Measurements from ENCODE around the gene NADK. TPM values are rescaled to one million over a fixed set of nuclear protein-coding genes. Genes with fewer than 3 reads are reported as not detected.

Gene NADK
- total RNA-seq, 2 experiments from 2014 or later, result 42.1 to 43.6 TPM

DNA sequence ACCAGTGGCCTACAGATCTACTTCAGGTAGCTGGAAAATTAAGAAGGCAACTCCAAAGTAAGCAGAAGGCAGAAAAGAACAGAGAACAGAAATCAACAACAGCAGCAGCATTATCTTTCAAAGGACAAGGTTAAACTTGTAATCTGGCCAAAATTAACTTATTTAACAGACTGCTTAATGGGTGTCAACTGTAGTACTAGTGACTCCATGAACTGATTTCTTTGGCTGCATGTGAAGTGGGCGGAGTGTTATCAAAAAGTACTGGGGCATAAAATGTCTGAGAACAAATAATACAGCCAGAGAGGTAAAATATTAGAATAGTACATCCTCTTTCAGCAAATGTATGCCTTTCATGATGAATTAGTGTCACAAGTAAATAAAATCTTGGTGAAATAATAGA, 24.6 kb upstream of the NADK start:
- H3K9me3 Mint-ChIP-seq, result no peaks in the 10 kb centered on the region
- DNase-seq, result no peak
- intact Hi-C loops (cut with micrococcal nuclease), result no loop called here
- H3K27ac Mint-ChIP-seq, result peak overlapping the region; percentile 27
- H3K36me3 Mint-ChIP-seq (ENCODE audit: low read depth), result peaks cover 21% of the 10 kb centered on the region
- H3K27me3 Mint-ChIP-seq (ENCODE audit: low read depth), result no peaks in the 10 kb centered on the region
- CTCF ChIA-PET, result interaction anchor here (1.5 kb wide), 1 partner anchor 103 kb away, joined by 6 read pairs; no protein-coding TSS in a partner anchor
- peaks cover 12% of the 10 kb centered on the region for H3K4me1 Mint-ChIP-seq (ENCODE audit: low read depth)
- H3K4me3 Mint-ChIP-seq, result no peak overlapping the region

DNA sequence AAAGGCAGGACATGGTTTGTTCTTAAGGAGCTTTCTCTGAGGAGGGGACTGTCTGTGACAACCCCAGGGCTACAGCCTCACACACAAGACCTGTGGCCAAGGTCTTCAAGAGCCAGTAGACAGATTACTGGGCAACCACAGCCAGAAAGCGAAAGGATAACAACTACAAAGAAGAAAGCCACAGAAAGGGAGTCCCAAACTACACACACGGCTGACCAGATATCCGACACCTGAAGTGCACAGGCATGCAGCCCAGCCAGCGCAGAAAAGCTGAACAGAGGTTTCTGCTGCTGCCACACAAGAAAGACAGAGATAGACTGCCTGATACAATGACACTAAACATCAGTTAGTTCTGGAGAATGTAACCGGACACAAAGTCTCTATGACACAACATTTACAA, 21.4 kb upstream of the NADK start:
- H3K36me3 Mint-ChIP-seq (ENCODE audit: low read depth), result peaks cover 23% of the 10 kb centered on the region
- H3K4me1 Mint-ChIP-seq (ENCODE audit: low read depth), result peaks cover 12% of the 10 kb centered on the region
- CTCF ChIA-PET, result no interaction called here

DNA sequence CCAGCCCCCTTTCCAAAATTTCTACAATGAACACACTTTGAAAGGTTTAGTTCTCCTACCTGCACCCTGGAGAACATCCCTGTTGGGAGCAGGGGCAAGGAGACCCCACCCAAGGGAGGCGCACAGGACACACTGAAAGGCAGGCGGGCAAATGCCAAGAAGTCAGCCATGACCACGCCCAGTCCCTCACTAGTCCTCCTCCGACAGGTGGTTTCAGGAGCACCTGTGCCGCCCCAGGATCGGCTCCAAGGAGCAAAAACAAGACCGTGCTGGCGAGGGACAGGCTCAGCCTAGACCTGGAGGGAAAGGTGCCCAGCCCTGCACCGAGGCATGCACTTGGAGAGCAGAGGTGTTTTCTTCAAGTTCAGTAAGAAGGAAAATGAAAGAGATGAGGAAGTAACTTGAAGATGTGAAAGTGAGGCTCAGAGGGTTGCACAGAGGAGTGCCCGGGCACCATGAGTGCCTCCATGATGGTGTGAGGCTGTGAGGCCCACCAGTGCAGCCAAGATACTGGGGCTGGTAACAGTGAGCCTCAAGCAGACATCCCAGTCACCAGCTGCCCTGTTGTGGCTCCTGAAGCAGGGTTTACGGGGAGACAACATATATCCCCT, 19.6 kb upstream of the NADK start:
- Mint-ChIP-seq H3K4me1 (ENCODE audit: low read depth) (peaks cover 10% of the 10 kb centered on the region), H3K27ac (peak overlapping the region; percentile 80), H3K36me3 (ENCODE audit: low read depth) (peaks cover 24% of the 10 kb centered on the region), H3K9me3 (no peaks in the 10 kb centered on the region), H3K4me3 (no peak overlapping the region), H3K27me3 (ENCODE audit: low read depth) (no peaks in the 10 kb centered on the region)
- CTCF ChIA-PET, result no interaction called here
- DNase-seq, result peak; percentile 10
- intact Hi-C loops (cut with micrococcal nuclease), result no loop called here

More for the DNA sequence above, 21.4 kb upstream of the NADK start:
- no peak overlapping the region for H3K4me3 Mint-ChIP-seq
- peak overlapping the region; percentile 30 for H3K27ac Mint-ChIP-seq
- intact Hi-C loops (cut with micrococcal nuclease), result no loop called here
- H3K27me3 Mint-ChIP-seq (ENCODE audit: low read depth), result no peaks in the 10 kb centered on the region
- no peaks in the 10 kb centered on the region for H3K9me3 Mint-ChIP-seq
- no peak for DNase-seq

DNA sequence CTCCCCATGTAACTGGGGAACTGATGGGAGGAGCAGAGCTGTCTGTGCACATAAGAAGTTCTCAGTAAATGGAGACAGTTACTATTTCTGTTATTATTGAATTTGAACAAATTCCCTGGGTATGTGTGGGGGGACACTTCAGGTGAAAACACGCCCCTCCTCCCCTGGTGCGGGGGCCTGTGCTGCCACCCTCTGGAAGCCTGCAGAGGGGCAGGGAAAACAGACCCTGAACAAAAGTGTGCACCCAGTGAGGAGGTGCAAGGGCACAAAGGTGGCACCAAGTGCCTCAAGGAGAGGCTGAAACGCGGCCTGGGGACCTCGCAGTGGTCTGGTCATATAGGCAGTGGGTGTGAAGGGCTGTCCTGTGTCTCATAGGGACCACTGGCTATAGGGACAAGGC, 18.2 kb upstream of the NADK start:
- intact Hi-C loops (cut with micrococcal nuclease), result no loop called here
- Mint-ChIP-seq H3K27ac (peak overlapping the region; percentile 41), H3K36me3 (ENCODE audit: low read depth) (peaks cover 23% of the 10 kb centered on the region), H3K27me3 (ENCODE audit: low read depth) (no peaks in the 10 kb centered on the region), H3K9me3 (no peaks in the 10 kb centered on the region), H3K4me3 (no peak overlapping the region), H3K4me1 (ENCODE audit: low read depth) (peaks cover 10% of the 10 kb centered on the region)
- peak; percentile 24 for DNase-seq
- CTCF ChIA-PET, result no interaction called here

GRCh38 chr1:1794999-1795398, 16.7 kb upstream of the NADK start:
- Mint-ChIP-seq H3K36me3 (ENCODE audit: low read depth) (peaks cover 25% of the 10 kb centered on the region), H3K27ac (peak overlapping the region; percentile 56), H3K9me3 (no peaks in the 10 kb centered on the region), H3K4me3 (no peak overlapping the region), H3K27me3 (ENCODE audit: low read depth) (no peaks in the 10 kb centered on the region), H3K4me1 (ENCODE audit: low read depth) (peaks cover 10% of the 10 kb centered on the region)
- CTCF ChIA-PET, result interaction anchor here (1.1 to 1.6 kb wide), 2 partner anchors 15 to 18 kb away, joined by 3 to 5 read pairs; no protein-coding TSS in a partner anchor
- DNase-seq, result no peak
- intact Hi-C loops (cut with micrococcal nuclease), result no loop called here

DNA sequence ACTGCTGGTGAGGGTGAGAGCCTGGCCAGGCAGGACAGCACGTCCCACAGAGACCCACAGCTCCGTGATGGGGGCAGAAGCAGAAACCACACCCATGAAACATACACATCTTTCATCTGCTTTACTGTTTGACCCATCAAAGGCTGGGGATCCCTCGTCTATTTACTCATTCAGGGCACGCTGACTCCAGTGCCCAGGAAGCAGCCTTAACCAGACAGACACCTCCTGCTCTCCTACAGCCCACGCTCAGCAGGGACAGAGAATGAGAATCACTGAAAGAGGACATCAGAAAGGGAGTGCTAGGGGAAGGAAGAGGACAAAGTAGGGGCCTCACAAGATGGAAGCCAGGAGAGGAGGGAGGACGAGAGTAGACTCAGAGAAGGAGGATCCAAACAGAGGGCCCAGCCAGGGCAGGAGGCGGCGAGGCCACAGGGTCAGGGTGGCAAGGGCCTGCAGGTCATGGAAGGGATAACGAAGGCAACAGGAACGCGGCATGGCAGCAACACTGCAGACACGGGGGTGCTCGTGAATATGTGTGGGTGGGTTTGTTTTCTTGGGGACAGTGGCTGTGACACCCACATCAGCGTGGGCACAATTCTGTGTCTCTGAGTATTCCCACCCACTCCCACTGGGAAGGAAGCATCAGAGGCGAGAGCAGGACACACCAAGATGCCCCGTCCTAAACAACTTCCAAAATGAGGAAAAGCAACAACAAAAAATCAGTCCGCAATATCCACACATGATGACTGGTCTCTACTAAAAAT, 15.4 kb upstream of the NADK start:
- H3K9me3 Mint-ChIP-seq, result no peaks in the 10 kb centered on the region
- CTCF ChIA-PET, result no interaction called here
- H3K27me3 Mint-ChIP-seq (ENCODE audit: low read depth), result no peaks in the 10 kb centered on the region
- peaks cover 32% of the 10 kb centered on the region for H3K36me3 Mint-ChIP-seq (ENCODE audit: low read depth)
- peak overlapping the region; percentile 37 for H3K27ac Mint-ChIP-seq
- intact Hi-C loops (cut with micrococcal nuclease), result no loop called here
- no peak for DNase-seq
- H3K4me3 Mint-ChIP-seq, result no peak overlapping the region
- peaks cover 7% of the 10 kb centered on the region for H3K4me1 Mint-ChIP-seq (ENCODE audit: low read depth)

DNA sequence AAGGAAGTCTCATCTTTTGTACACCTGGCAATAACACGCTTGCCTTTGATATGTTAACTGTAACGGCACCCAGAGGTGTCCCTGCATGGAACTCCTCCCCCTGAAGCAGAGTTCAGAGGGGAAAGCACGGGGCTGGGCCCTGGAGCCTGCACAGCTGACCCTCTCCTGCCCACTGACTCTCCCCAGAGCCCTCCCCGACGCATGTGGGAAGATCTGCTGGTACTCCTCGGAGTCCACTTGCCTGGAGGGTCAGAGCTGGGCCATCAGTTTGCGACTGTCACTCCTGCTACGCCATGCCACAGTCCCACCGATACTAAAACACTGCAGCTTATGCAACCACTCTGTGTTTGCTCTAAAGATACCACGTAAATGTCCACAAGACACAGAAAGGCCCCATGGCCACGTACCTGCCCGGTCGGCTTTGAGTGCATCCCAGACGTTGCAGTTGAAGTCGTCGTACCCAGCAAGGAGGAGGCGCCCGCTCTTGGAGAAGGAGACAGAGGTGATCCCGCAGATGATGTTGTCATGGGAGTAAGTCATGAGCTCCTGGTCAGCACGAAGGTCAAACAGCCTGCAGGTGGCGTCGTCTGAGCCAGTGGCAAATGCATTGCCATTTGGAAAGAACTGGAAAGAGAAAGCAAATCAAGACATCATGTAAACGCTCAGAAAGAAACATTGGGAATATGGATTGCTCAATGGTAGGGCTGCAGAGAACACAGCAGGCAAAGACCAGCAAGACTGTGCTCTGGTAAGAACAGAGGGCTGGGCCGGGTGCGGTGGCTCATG, 10.6 kb upstream of the NADK start:
- intact Hi-C loops (cut with micrococcal nuclease), result loop anchor here (10.0 kb wide), 1 partner anchor 266 kb away; the partner anchor contains the start of gene PRKCZ
- H3K9me3 Mint-ChIP-seq, result no peaks in the 10 kb centered on the region
- peak; percentile 38 for DNase-seq
- no peaks in the 10 kb centered on the region for H3K4me1 Mint-ChIP-seq (ENCODE audit: low read depth)
- H3K27ac Mint-ChIP-seq, result no peak overlapping the region
- H3K27me3 Mint-ChIP-seq (ENCODE audit: low read depth), result no peaks in the 10 kb centered on the region
- CTCF ChIA-PET, result interaction anchor here (0.6 to 1.1 kb wide), 2 partner anchors 21 to 98 kb away, joined by 3 read pairs; no protein-coding TSS in a partner anchor
- peaks cover 35% of the 10 kb centered on the region for H3K36me3 Mint-ChIP-seq (ENCODE audit: low read depth)
- H3K4me3 Mint-ChIP-seq, result no peak overlapping the region

DNA sequence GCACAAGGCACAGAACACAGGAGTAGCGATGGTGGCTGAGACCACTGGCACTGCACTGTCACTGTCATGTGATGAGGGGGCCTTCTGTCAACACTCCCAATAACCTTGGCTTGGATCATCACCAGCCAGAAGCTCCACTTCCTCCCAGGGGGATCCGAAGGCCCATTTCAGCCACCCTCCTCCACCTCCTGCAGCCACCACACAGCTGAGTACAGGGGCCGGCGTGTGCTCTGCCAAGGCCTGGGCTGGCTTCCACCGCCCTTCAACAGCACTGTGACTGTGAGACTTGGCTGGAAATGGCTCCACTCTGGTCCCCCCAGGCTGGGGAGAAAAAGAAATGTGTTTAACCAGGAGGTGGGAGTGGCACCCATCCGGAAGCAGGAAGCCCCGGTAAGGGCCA, 9.9 kb upstream of the NADK start:
- H3K27me3 Mint-ChIP-seq (ENCODE audit: low read depth), result no peaks in the 10 kb centered on the region
- DNase-seq, result no peak
- H3K4me1 Mint-ChIP-seq (ENCODE audit: low read depth), result peaks cover 2% of the 10 kb centered on the region
- CTCF ChIA-PET, result interaction anchor here (0.7 to 1.1 kb wide), 2 partner anchors 11 to 21 kb away, joined by 3 read pairs; no protein-coding TSS in a partner anchor
- no peaks in the 10 kb centered on the region for H3K9me3 Mint-ChIP-seq
- H3K4me3 Mint-ChIP-seq, result no peak overlapping the region
- intact Hi-C loops (cut with micrococcal nuclease), result loop anchor here (10.0 kb wide), 1 partner anchor 267 kb away; the partner anchor contains the start of gene PRKCZ
- H3K36me3 Mint-ChIP-seq (ENCODE audit: low read depth), result peaks cover 29% of the 10 kb centered on the region
- no peak overlapping the region for H3K27ac Mint-ChIP-seq

DNA sequence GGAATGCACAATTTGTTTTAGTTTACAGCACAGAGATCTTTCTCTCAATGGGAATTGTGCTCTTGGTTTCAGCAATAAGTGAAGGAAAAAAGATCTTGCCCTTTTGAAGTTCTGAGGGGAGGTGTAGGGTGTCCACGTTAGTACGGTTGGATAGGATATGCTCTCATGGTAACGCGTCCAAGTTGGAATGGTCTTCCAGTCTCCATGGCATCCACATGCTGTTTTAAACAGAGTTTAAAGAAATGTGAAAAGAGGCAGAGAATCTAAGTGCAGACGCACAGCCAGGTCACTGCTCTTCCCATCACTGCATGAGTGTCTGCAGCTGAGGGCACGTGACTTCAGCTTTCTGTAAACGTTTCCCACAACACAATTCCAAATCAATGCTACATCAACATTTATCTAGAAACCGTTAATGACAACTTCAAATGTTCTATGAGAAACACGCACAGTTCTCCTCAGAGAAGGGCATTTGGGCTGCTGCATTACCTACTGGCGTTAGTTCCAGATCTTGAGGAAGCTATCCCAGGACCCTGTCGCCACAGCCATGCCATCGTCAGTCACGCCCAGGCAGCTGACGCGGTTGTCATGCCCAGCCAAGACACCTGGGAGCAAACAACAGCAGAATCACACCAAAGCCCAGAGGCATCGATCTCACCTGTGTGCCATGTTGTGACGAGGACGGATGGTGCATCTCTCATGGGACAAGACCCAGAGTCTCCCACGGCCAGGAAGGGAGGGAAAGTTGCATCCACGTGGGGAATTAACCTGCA, 8.8 kb upstream of the NADK start:
- no peaks in the 10 kb centered on the region for H3K9me3 Mint-ChIP-seq
- no peaks in the 10 kb centered on the region for H3K27me3 Mint-ChIP-seq (ENCODE audit: low read depth)
- no peak overlapping the region for H3K27ac Mint-ChIP-seq
- peaks cover 8% of the 10 kb centered on the region for H3K4me1 Mint-ChIP-seq (ENCODE audit: low read depth)
- H3K4me3 Mint-ChIP-seq, result no peak overlapping the region
- CTCF ChIA-PET, result interaction anchor here (1.1 kb wide), 1 partner anchor 22 kb away, joined by 3 read pairs; no protein-coding TSS in a partner anchor
- peaks cover 27% of the 10 kb centered on the region for H3K36me3 Mint-ChIP-seq (ENCODE audit: low read depth)
- intact Hi-C loops (cut with micrococcal nuclease), result loop anchor here (10.0 kb wide), 1 partner anchor 268 kb away; the partner anchor contains the start of gene PRKCZ
- no peak for DNase-seq

DNA sequence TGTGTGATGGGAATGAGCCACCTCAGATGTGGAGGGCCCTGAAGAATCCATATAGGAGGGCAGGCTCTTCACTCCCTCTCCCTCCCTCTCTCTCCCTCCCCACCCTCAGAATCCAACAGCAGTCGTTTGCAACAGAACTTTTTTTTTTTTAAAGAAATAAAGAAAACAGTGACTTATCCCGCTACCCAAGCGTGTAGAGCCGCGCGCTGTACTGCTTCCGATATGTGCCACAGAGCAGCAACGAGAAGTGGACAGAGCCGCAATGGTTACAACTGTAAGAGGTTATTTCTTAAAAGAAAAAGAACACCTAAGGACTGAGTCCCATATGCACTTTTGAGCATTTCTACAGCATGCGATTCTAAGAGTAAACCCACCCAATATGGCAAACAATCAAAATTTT, 7.4 kb upstream of the NADK start:
- no peak for DNase-seq
- peaks cover 27% of the 10 kb centered on the region for H3K36me3 Mint-ChIP-seq (ENCODE audit: low read depth)
- no peaks in the 10 kb centered on the region for H3K9me3 Mint-ChIP-seq
- no peaks in the 10 kb centered on the region for H3K27me3 Mint-ChIP-seq (ENCODE audit: low read depth)
- H3K4me3 Mint-ChIP-seq, result no peak overlapping the region
- H3K4me1 Mint-ChIP-seq (ENCODE audit: low read depth), result peaks cover 21% of the 10 kb centered on the region
- no peak overlapping the region for H3K27ac Mint-ChIP-seq
- intact Hi-C loops (cut with micrococcal nuclease), result loop anchor here (10.0 kb wide), 1 partner anchor 269 kb away; the partner anchor contains the start of gene PRKCZ
- CTCF ChIA-PET, result no interaction called here

GRCh38 chr1:1784933-1785332, 6.7 kb upstream of the NADK start:
- Mint-ChIP-seq H3K36me3 (ENCODE audit: low read depth) (peaks cover 24% of the 10 kb centered on the region), H3K27ac (peak overlapping the region; percentile 18), H3K4me3 (no peak overlapping the region), H3K4me1 (ENCODE audit: low read depth) (peaks cover 28% of the 10 kb centered on the region), H3K9me3 (no peaks in the 10 kb centered on the region), H3K27me3 (ENCODE audit: low read depth) (no peaks in the 10 kb centered on the region)
- intact Hi-C loops (cut with micrococcal nuclease), result loop anchor here (10.0 kb wide), 1 partner anchor 270 kb away; the partner anchor contains the start of gene PRKCZ
- no peak for DNase-seq
- CTCF ChIA-PET, result no interaction called here
